HepG2 (cell line): Measurements from ENCODE around the gene PIEZO2. TPM values are rescaled to one million over a fixed set of nuclear protein-coding genes. Genes with fewer than 3 reads are reported as not detected.
"Not testable (repeated sequence)": the region's sequence is repeated elsewhere in the genome, so short reads cannot be mapped to it uniquely, and the experiment has no call there.

ENCODE experiments used
- ATAC-seq: fragments of 200-7000 bp; cut with Tn5 transposase; 3 replicates; pipeline ENCODE4 v1.9.1; 2020; ENCODE audit warnings: mild to moderate bottlenecking, moderate library complexity
- BruUV-seq: library from RNA; stranded (reverse); fragments of 400-500 nt; replicated peaks from 2 replicates; lab custom pipeline; 2021; lab: Mats Ljungman, UMichigan
- CTCF ChIA-PET: fragments of 300-600 bp; formaldehyde crosslinking; extraction: SDS; loops from one replicate; lab custom pipeline; 2021; ENCODE audit warnings: low total read pairs, inconsistent platforms, low intra/inter-chr PET ratio; lab: Yijun Ruan, JAX
- POLR2A ChIA-PET: fragments of 350-600 bp; sonication (Branson Sonifier 250); formaldehyde crosslinking; loops from one replicate; lab custom pipeline; 2020; ENCODE audit warnings: antibody characterized with exemption, inconsistent platforms; lab: Yijun Ruan, JAX
- DNase-seq: peaks from one replicate; pipeline ENCODE4 v3.0.0-alpha.2; 2015; ENCODE audit warnings: low spot score
- FAIRE-seq: peaks from 3 replicates; lab custom pipeline; 2011; peaks lifted over from hg19 to GRCh38; lab: Jason Lieb, UNC
- H2AFZ ChIP-seq: one replicate; pipeline ENCODE4 v1.6.1; 2011; ENCODE audit warnings: low read length, inconsistent platforms
- H3K27ac ChIP-seq: fragments of 300-600 bp; 3 replicates; pipeline ENCODE4 v1.8.0; 2011; ENCODE audit warnings: mixed run types, mild to moderate bottlenecking, mixed read lengths, low read length, inconsistent platforms; ENCODE audit not compliant: insufficient read depth; ENCODE audit errors: extremely low read length
- H3K27me3 ChIP-seq, 2 experiments: fragments of 200-600 bp in 1 of 2; 2 replicates in 1 of 2; 3 replicates in 1 of 2; pipeline versions ENCODE4 v1.6.0 to v1.8.0; 2011; ENCODE audit warnings: low read length in 2 of 2, mild to moderate bottlenecking in 2 of 2, moderate library complexity in 2 of 2, inconsistent platforms in 1 of 2; ENCODE audit not compliant: insufficient read depth in 2 of 2, control insufficient read depth in 1 of 2
- H3K36me3 ChIP-seq, 2 experiments: fragments of 200-600 bp in 1 of 2; replicated peaks in 1 of 2; 2 replicates in 1 of 2; 3 replicates in 1 of 2; pipeline versions ENCODE4 v1.5.1 to v1.8.0; 2011; ENCODE audit warnings: low read length in 2 of 2, inconsistent platforms in 1 of 2; ENCODE audit not compliant: insufficient read depth in 2 of 2, control insufficient read depth in 1 of 2
- H3K4me1 ChIP-seq: 2 replicates; pipeline ENCODE4 v1.5.1; 2012; ENCODE audit warnings: low read length, inconsistent platforms; ENCODE audit not compliant: insufficient read depth
- H3K4me2 ChIP-seq: 2 replicates; pipeline ENCODE4 v1.6.0; 2011; ENCODE audit warnings: low read depth, low read length, inconsistent platforms
- H3K4me3 ChIP-seq, 3 experiments: fragments of 200-600 bp in 1 of 3; sonication (generic), shearing (Covaris generic) in 1 of 3; replicated peaks in 1 of 3; 2 replicates each; pipeline ENCODE4 v1.5.1; 2011 to 2016; ENCODE audit warnings: low read length in 3 of 3, inconsistent platforms in 2 of 3, low read depth in 2 of 3, mild to moderate bottlenecking in 2 of 3, control low read depth in 1 of 3, mixed read lengths in 1 of 3; ENCODE audit not compliant: insufficient read depth in 1 of 3
- H3K79me2 ChIP-seq: one replicate; pipeline ENCODE4 v1.6.1; 2011; ENCODE audit warnings: low read length, inconsistent platforms; ENCODE audit not compliant: insufficient read depth
- H3K9ac ChIP-seq: 2 replicates; pipeline ENCODE4 v1.6.0; 2011; ENCODE audit warnings: mild to moderate bottlenecking, low read depth, low read length, inconsistent platforms; ENCODE audit not compliant: insufficient read depth
- H3K9me3 ChIP-seq: 2 replicates; pipeline ENCODE4 v1.5.1; 2012; ENCODE audit warnings: mild to moderate bottlenecking, low read length
- H4K20me1 ChIP-seq: 2 replicates; pipeline ENCODE4 v1.6.0; 2011; ENCODE audit warnings: inconsistent platforms, mild to moderate bottlenecking, low read length, moderate library complexity; ENCODE audit not compliant: insufficient read depth
- ARNTL ChIP-seq: sonication (generic); formaldehyde crosslinking; IDR thresholded peaks from 2 replicates; pipeline ENCODE4 v1.4.0; 2020; ENCODE audit warnings: mild to moderate bottlenecking, missing genetic modification reagents
- HDAC1 ChIP-seq: sonication (generic); formaldehyde crosslinking; IDR thresholded peaks from 2 replicates; pipeline ENCODE4 v1.5.1; 2020; ENCODE audit warnings: mild to moderate bottlenecking, missing genetic modification reagents
- JDP2 ChIP-seq: sonication (generic); formaldehyde crosslinking; IDR thresholded peaks from 2 replicates; pipeline ENCODE4 v1.8.1; 2022; ENCODE audit warnings: missing genetic modification reagents, borderline replicate concordance
- KAT2B ChIP-seq: fragments of 150-350 bp; IDR thresholded peaks from 2 replicates; pipeline ENCODE4 v1.6.1; 2014; ENCODE audit warnings: low read depth, low read length, borderline replicate concordance
- KMT2A ChIP-seq: sonication (generic); formaldehyde crosslinking; IDR thresholded peaks from 2 replicates; pipeline ENCODE4 v1.4.0; 2020; ENCODE audit warnings: missing genetic modification reagents
- MBD4 ChIP-seq: IDR thresholded peaks from 2 replicates; pipeline ENCODE4 v1.6.1; 2012; ENCODE audit warnings: low read length, inconsistent platforms, borderline replicate concordance
- MZF1 ChIP-seq: sonication (generic); formaldehyde crosslinking; IDR thresholded peaks from 2 replicates; pipeline ENCODE4 v1.8.1; 2023; ENCODE audit warnings: mild to moderate bottlenecking, missing genetic modification reagents, borderline replicate concordance
- SOX6 ChIP-seq, 2 experiments: fragments of 450-650 bp in 1 of 2; sonication (generic) in 1 of 2; formaldehyde crosslinking in 1 of 2; IDR thresholded peaks; 2 replicates each; pipeline versions ENCODE4 v1.4.0 to v1.6.1; 2017 to 2020; ENCODE audit warnings: antibody characterized with exemption in 1 of 2, mild to moderate bottlenecking in 1 of 2, missing genetic modification reagents in 1 of 2
- ZBTB42 ChIP-seq: sonication (generic); formaldehyde crosslinking; IDR thresholded peaks from 2 replicates; pipeline ENCODE4 v1.5.0; 2020; ENCODE audit warnings: mild to moderate bottlenecking, missing genetic modification reagents
- ZNF34 ChIP-seq: sonication (generic); formaldehyde crosslinking; IDR thresholded peaks from 2 replicates; pipeline ENCODE4 v1.4.0; 2020; ENCODE audit warnings: mild to moderate bottlenecking, missing genetic modification reagents, borderline replicate concordance
- ZNF672 ChIP-seq: sonication (generic); formaldehyde crosslinking; IDR thresholded peaks from 2 replicates; pipeline ENCODE4 v1.8.1; 2022; ENCODE audit warnings: missing genetic modification reagents
- ZNF773 ChIP-seq: sonication (generic); formaldehyde crosslinking; IDR thresholded peaks from 2 replicates; pipeline ENCODE4 v1.4.0; 2020; ENCODE audit warnings: missing genetic modification reagents, borderline replicate concordance
- WGBS: methylation state at CpG from one replicate; pipeline ENCODE4 v1.1.6; 2017; ENCODE audit warnings: low lambda C conversion rate; 5-methylcytosine and 5-hydroxymethylcytosine counted together
- in situ Hi-C: cut with HindIII; loops from 2 replicates; pipeline ENCODE4 v1.10.0; 2017; ENCODE audit warnings: low pct_unique_long_range_greater_than_20kb; ENCODE audit not compliant: extremely low pct_ligation_motif_present
- intact Hi-C: fragments of 100-400 bp; cut with micrococcal nuclease; formaldehyde crosslinking; loops from one replicate; pipeline ENCODE4 v1.10.0; 2022; ENCODE audit not compliant: unreplicated experiment
- polyA plus RNA-seq, 8 experiments: library from polyadenylated mRNA; depleted of rRNA in 3 of 8; stranded (reverse) in 7 of 8; unstranded in 1 of 8; fragments of >200 nt; fragmentation: Illumina TruSeq in 4 of 8; extraction: Trizol in 4 of 8; gene quantifications; 2 replicates each; pipeline versions ENCODE4 v1.2.1 to v1.2.3, GENCODE V29; 2011 to 2016; ENCODE audit warnings: low read depth in 4 of 8, missing spikeins in 1 of 8, mixed read lengths in 1 of 8; ENCODE audit not compliant: insufficient read depth in 1 of 8
- total RNA-seq, 5 experiments: library from RNA; depleted of rRNA; stranded (reverse); fragments of >200 nt; fragmentation: Illumina TruSeq; extraction: Trizol; gene quantifications; 2 replicates each; pipeline ENCODE4 v1.2.3, GENCODE V29; 2016; ENCODE audit warnings: low read depth in 1 of 5
- TF ChIP-seq, protein P1 (sequence below): sonication (generic); formaldehyde crosslinking; IDR thresholded peaks from 2 replicates; pipeline ENCODE4 v1.5.1; 2020; ENCODE audit warnings: missing genetic modification reagents, mild to moderate bottlenecking, borderline replicate concordance

The PIEZO2 gene
- total and polyA plus RNA-seq, 2 of the 13 experiments (the other 11 are each of a cell fraction or from before 2014, with no cell fraction given) = 15.2 to 27.2 TPM

DNA sequence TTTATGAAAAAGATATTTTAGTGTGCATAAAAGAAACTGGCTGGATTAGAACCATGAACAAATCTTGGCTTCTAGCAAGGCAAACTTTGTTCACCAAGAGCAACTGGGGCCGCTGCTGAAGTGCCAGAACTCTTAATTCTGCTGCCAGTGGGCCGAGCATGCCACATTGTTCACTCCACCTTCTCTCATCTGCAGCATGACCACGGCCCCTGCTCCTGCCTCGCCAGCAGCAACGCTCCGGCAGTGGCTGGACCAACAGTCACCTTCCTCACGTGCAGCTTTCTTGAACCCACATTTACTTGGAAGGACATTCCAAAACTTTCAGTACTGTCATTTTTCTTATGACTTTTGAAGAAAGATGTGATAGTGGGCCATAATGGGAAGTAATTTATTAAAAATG, 213.8 kb downstream of the PIEZO2 start:
- in situ Hi-C loops = no loop called here
- intact Hi-C loops = no loop called here
- 86% methylated on average over 6 of the region's 7 CpGs for WGBS
- H3K27ac ChIP-seq = no peak overlapping the region
- no peak overlapping the region for H2AFZ ChIP-seq
- no peak for TF ChIP-seq SOX6 (IDR thresholded peaks at IDR 0.05)
- TF ChIP-seq SOX6 (CRISPR knock-in tag; IDR thresholded peaks at IDR 0.05) = no peak
- no peak for TF ChIP-seq ZNF34
- TF ChIP-seq ZNF773 (CRISPR knock-in tag) = no peak
- TF ChIP-seq, protein P1, sequence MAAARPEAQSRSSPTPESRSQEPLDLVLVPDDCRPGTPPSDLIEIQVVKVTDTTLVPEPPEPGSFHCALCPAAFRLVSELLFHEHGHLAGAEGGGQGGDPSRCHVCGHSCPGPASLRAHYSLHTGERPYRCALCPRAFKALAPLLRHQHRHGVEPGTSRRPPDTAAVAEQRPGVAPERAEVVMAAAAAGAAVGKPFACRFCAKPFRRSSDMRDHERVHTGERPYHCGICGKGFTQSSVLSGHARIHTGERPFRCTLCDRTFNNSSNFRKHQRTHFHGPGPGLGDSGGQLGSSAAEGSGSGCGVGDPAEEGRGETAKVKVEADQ (CRISPR knock-in tag) = no peak
- TF ChIP-seq HDAC1 (CRISPR knock-in tag) = no peak
- no peak for TF ChIP-seq KAT2B
- TF ChIP-seq JDP2 (CRISPR knock-in tag) = no peak
- TF ChIP-seq MZF1 (CRISPR knock-in tag) = no peak
- no peak for TF ChIP-seq ARNTL
- no peak for TF ChIP-seq KMT2A (CRISPR knock-in tag)
- no peak for TF ChIP-seq MBD4
- no peak for TF ChIP-seq ZBTB42 (CRISPR knock-in tag)
- TF ChIP-seq ZNF672 (CRISPR knock-in tag) = no peak
- TF ChIP-seq, all 625 proteins: peak for 0
- Histone ChIP-seq H3K27me3 (no peaks in the 10 kb centered on the region), H4K20me1 (no peaks in the 10 kb centered on the region), H3K9ac (no peak overlapping the region), H3K4me1 (no peaks in the 10 kb centered on the region), H3K36me3 (0 out of 5 replicates have a peak, but pooled peaks cover 0 to 3% of the 10 kb centered on the region in 2 experiments), H3K4me2 (no peak overlapping the region), H3K79me2 (no peaks in the 10 kb centered on the region), H3K9me3 (no peaks in the 10 kb centered on the region), H3K4me3 (no peak overlapping the region)
- no peak for FAIRE-seq
- no peak for ATAC-seq
- no TSS peak for BruUV-seq
- CTCF ChIA-PET = no interaction called here
- no peak for DNase-seq
- POLR2A ChIA-PET = no interaction called here

GRCh38 chr18:10933648-10934047, 215.7 kb downstream of the PIEZO2 start:
- WGBS = 92% methylated on average over 3 of the region's 3 CpGs
- H3K9me3 ChIP-seq, H3K9ac ChIP-seq, in situ Hi-C loops, H3K4me3 ChIP-seq, CTCF ChIA-PET, H2AFZ ChIP-seq, H3K27me3 ChIP-seq, FAIRE-seq, H3K36me3 ChIP-seq, intact Hi-C loops, H3K4me1 ChIP-seq, H3K27ac ChIP-seq, DNase-seq, H4K20me1 ChIP-seq, H3K79me2 ChIP-seq, POLR2A ChIA-PET, BruUV-seq, ATAC-seq, H3K4me2 ChIP-seq: not testable (repeated sequence)
